Measurements from ENCODE around the gene MATN1. TPM values are rescaled to one million over a fixed set of nuclear protein-coding genes. Genes with fewer than 3 reads are reported as not detected.

The MATN1 gene
- total RNA-seq, 1 donor, result not detected

DNA sequence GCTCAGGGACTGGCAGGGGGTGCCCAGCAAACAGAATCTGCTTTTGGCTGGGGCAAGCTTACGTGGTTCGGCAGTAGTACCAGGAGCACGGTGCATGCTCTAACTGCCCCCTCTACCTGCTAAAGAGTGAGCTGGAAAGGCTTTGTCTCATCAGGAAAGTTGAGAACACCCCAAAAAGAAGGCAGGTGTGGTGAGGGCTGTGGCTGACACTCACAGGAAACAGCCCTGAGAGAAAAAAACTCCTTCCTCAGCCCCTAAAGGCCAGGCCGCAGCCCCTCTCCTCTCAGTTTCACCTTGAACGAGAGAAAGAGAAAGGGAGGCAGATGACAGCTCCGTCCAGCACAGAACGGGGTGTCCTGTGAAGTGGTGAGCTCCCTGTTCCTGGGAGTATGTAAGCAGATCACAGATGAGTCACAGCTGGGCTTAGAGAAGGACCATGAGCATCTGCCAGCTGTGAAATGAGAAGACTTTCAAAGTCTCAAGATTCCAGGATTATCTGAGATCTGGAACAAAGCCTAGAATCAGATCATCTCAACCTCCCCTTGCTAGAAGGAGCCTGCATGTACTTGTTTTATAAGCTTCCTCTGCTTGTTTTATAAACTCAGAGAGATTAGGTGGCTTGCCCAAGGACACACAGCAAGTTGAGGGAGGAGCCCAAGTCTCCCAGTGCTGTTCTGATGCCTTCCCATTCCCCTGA is 20.8 kb upstream of the MATN1 start:
- no peak overlapping the region for H3K4me3 ChIP-seq (ENCODE audit: low read depth, low read length)
- TF ChIP-seq, protein P1, sequence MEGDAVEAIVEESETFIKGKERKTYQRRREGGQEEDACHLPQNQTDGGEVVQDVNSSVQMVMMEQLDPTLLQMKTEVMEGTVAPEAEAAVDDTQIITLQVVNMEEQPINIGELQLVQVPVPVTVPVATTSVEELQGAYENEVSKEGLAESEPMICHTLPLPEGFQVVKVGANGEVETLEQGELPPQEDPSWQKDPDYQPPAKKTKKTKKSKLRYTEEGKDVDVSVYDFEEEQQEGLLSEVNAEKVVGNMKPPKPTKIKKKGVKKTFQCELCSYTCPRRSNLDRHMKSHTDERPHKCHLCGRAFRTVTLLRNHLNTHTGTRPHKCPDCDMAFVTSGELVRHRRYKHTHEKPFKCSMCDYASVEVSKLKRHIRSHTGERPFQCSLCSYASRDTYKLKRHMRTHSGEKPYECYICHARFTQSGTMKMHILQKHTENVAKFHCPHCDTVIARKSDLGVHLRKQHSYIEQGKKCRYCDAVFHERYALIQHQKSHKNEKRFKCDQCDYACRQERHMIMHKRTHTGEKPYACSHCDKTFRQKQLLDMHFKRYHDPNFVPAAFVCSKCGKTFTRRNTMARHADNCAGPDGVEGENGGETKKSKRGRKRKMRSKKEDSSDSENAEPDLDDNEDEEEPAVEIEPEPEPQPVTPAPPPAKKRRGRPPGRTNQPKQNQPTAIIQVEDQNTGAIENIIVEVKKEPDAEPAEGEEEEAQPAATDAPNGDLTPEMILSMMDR (IDR thresholded peaks at IDR 0.05; ENCODE audit: insufficient read depth, low read depth, low read length), result no peak
- DNase-seq (ENCODE audit: low read depth), result peak; percentile 71

DNA sequence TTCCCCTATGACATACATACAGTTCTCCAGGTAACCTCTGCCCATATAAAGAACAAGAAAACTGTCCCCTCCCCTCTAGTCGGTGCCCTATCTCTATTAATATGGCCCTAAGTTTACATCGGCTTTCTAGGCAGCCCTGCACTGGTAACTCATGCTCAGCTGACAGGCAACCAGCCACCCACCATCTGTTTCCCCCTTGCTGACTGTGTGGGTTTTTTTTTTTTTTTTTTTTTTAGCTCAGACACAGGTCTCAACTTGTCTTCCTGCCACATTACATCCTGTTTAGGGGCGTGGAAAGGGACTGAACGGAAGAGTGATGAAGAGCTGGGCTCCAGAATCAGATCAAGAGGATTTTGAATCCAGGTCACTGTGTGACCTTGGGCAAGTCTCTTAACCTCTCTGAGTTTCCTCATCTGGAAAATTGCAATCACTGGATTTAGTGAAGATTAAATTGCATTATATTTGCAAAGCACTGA is 20.2 kb upstream of the MATN1 start:
- DNase-seq (ENCODE audit: low read depth), result no peak
- H3K4me3 ChIP-seq (ENCODE audit: low read depth, low read length), result no peak overlapping the region
- TF ChIP-seq, protein P1 (IDR thresholded peaks at IDR 0.05; ENCODE audit: insufficient read depth, low read depth, low read length), result no peak

DNA sequence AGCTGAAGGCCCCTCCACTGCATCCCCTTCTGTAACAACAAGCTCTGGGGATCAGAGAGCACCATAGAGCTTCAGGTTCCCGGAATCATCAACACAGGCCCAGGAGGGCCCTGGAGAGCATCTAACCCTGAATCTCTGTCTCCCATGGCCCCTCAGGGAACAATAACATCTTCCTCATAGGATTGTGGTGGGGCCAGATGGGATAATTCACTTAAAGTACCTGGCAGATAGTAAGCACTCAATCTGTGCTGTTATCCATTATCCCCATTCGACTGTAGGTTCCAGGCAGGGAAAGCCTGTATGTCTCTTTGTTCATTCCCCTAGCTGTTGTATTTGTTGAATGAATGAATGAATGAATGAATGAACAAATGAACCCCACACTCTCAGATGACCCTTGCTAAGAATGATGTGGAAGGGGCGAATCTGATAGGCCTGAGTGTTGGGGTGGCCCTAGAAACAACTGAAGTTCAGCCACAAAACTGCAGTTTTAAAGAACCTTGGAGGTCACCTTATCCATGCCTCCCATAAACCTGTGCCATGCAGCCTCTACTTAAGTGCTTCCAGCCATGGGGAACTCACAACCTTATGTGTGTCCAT is 19.7 kb upstream of the MATN1 start:
- TF ChIP-seq, protein P1 (IDR thresholded peaks at IDR 0.05; ENCODE audit: insufficient read depth, low read depth, low read length), result no peak
- H3K4me3 ChIP-seq (ENCODE audit: low read depth, low read length), result no peak overlapping the region
- no peak for DNase-seq (ENCODE audit: low read depth)

DNA sequence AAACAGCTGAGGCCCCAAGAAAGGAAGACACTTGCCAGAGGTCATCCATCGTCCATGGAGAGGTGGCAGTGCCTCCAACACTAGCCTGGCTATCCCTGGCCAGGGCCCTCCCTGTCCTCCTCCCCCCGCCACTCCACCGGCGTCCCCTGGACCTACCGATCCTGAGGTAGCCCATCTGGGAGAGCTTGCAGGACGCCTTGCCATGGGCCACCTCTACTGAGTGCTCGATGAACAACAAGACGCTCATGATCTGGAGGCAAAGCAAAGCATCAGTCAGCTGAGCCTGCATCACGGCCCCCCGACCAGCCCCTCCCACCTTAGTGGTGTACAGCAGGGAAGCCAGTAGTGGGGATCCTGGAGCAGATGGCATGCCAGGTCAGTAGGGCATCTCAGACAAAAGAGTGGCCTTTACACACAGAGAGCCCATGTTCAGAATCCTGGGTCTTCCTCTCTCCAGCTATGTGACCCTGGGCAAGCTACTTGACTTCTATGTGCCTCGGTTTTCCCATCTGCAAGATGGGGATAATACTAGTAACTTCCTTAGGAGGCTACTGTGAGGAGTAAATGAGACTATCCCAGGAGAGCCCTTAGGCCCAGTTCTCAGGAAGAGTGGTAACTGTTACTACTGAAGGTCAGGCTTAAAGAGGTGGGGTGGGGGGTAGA is 19.0 kb upstream of the MATN1 start:
- DNase-seq (ENCODE audit: low read depth), result no peak

DNA sequence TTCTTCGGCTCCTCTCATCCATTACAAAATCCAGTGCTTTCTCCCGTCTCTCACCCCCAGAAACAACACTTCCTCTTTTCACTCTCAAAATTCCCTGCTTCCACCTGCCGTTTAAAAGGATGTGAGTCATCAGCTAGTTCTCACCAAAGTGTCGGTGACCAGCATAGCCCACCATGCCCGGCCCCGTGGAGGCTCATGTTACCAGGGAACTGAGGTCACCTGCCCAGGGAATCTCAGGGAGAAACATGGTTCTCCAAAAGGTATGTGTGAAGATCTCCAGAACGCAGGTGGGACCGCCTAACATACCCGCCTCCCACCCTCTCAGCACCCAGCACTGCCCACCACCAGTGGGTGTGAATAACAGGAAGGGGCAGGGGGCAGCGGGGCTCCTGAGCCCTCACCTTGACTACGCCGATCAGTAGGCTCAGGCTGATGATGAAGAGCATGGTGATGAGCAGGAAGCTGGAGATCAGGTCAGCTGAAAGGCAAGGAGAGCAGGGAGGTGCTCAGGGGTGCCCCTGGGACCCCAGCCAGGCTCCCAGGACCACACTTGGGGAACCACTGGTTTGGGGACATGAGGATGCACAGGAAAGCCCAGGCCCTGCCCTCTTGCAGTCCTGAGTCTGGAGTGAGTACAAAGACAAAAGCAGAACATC is 18.0 kb upstream of the MATN1 start:
- no peak for DNase-seq (ENCODE audit: low read depth)
- TF ChIP-seq, protein P1 (IDR thresholded peaks at IDR 0.05; ENCODE audit: insufficient read depth, low read depth, low read length), result no peak
- H3K4me3 ChIP-seq (ENCODE audit: low read depth, low read length), result no peak overlapping the region

More for the DNA sequence above, 19.0 kb upstream of the MATN1 start:
- TF ChIP-seq, protein P1 (IDR thresholded peaks at IDR 0.05; ENCODE audit: insufficient read depth, low read depth, low read length), result no peak
- no peak overlapping the region for H3K4me3 ChIP-seq (ENCODE audit: low read depth, low read length)

DNA sequence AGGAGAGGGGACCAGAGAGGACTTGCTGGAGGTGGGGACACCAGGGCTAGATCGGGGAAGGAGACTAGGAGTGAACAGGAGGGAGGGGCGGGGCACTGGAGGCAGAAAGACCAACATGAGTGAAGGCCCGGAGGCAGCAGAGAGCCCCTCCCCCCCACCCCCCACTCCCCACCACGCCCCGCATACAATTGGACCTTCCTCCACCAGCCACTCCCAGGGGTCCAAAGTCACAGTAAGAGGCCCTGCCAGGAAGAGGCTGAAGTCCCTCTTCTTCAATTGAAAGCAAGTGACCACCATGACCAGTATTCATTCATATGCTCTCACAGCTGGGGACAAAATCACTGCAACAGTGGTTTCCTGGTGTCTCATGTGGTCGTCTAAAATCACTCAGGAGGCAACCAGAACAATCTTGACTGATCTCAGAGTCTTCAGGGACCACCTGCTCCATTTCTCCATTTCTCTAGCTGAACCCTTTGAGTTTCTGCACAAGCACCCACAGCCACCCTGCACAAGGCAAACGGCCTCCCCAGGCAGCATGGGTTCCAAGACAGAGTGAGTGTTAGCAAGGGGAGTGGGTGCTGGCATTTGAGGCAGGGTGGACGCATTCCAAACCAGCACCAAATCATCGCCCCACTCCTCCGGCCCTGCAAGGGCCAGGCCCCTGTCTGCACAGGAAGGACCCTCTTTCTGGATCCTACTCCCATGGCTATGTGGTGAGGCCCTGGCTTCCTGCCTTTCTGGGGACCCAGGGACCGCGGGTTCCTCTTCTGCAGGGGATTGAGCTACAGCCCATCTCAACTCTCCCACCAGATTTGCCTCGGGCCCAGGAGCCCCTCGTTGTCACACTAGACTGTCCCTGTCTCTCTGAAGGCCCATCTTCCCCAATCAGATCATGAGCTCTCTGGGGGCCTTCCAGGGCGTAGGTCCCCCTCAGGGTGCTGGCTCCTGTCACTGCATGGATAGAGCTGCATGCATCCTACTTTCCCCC is 17.2 kb upstream of the MATN1 start:
- no peak for DNase-seq (ENCODE audit: low read depth)
- TF ChIP-seq, protein P1 (IDR thresholded peaks at IDR 0.05; ENCODE audit: insufficient read depth, low read depth, low read length), result no peak

More for the DNA sequence above, 17.2 kb upstream of the MATN1 start:
- H3K4me3 ChIP-seq (ENCODE audit: low read depth, low read length), result no peak overlapping the region

All from fibroblast of villous mesenchyme (primary cell).